ENCODE measurements around the gene GMPR.

GMPR gene

GRCh38 chr6:16302721-16303552 lies 64.5 kb downstream of the GMPR start:
- no peak for DNase-seq (ENCODE audit: low read depth in 2 of 2)

- no peak for DNase-seq (ENCODE audit: low read depth in 2 of 2)
Observed at GRCh38 chr6:16305246-16305725, 66.9 kb downstream of the GMPR start.

GRCh38 chr6:16305788-16306187 lies 67.4 kb downstream of the GMPR start:
- no peak for DNase-seq (ENCODE audit: low read depth in 2 of 2)

- no peak for DNase-seq (ENCODE audit: low read depth in 2 of 2)
Observed at GRCh38 chr6:16306334-16306733, 67.9 kb downstream of the GMPR start.

GRCh38 chr6:16311763-16312162 lies 73.4 kb downstream of the GMPR start:
- no peak for DNase-seq (ENCODE audit: low read depth in 2 of 2)

- no peak for DNase-seq (ENCODE audit: low read depth in 2 of 2)
Observed at GRCh38 chr6:16313732-16314131, 75.3 kb downstream of the GMPR start.

- no peak for DNase-seq (ENCODE audit: low read depth in 2 of 2)
Observed at GRCh38 chr6:16314296-16314695, 75.9 kb downstream of the GMPR start.

GRCh38 chr6:16316741-16317251 lies 78.4 kb downstream of the GMPR start:
- DNase-seq (ENCODE audit: low read depth in 2 of 2): no peak

- no peak for DNase-seq (ENCODE audit: low read depth in 2 of 2)
Observed at GRCh38 chr6:16318538-16318937, 80.2 kb downstream of the GMPR start.

GRCh38 chr6:16318953-16319720 lies 80.8 kb downstream of the GMPR start:
- no peak for DNase-seq (ENCODE audit: low read depth in 2 of 2)

GRCh38 chr6:16319813-16320532 lies 81.6 kb downstream of the GMPR start:
- DNase-seq (ENCODE audit: low read depth in 2 of 2): peak; percentile 27 to 32

- no peak for DNase-seq (ENCODE audit: low read depth in 2 of 2)
Observed at GRCh38 chr6:16320533-16321340, 82.3 kb downstream of the GMPR start.

- DNase-seq (ENCODE audit: low read depth in 2 of 2): no peak
Observed at GRCh38 chr6:16321341-16321710, 82.9 kb downstream of the GMPR start.

GRCh38 chr6:16321826-16322225 lies 83.4 kb downstream of the GMPR start:
- DNase-seq (ENCODE audit: low read depth in 2 of 2): no peak

GRCh38 chr6:16322666-16323312 lies 84.4 kb downstream of the GMPR start:
- peak; percentile 46 to 47 for DNase-seq (ENCODE audit: low read depth in 2 of 2)

- no peak for DNase-seq (ENCODE audit: low read depth in 2 of 2)
Observed at GRCh38 chr6:16324184-16324583, 85.8 kb downstream of the GMPR start.

GRCh38 chr6:16324606-16325225 lies 86.3 kb downstream of the GMPR start:
- no peak for DNase-seq (ENCODE audit: low read depth in 2 of 2)

- no peak for DNase-seq (ENCODE audit: low read depth in 2 of 2)
Observed at GRCh38 chr6:16326531-16326930, 88.1 kb downstream of the GMPR start.

GRCh38 chr6:16326971-16327776 lies 88.8 kb downstream of the GMPR start:
- no peak for DNase-seq (ENCODE audit: low read depth in 2 of 2)

Measured in stimulated activated CD8-positive, alpha-beta memory T cell treated with anti-CD3 and anti-CD28 coated beads, Interleukin-7, amount 100 ng/mL, for 1 hour (primary cell).